Measurements from ENCODE around the gene ARL8B.

The ARL8B gene

GRCh38 chr3:5217824-5218595, 95.9 kb downstream of the ARL8B start:
- DNase-seq = peak; percentile 82

GRCh38 chr3:5218815-5219214, 96.7 kb downstream of the ARL8B start:
- DNase-seq = no peak

GRCh38 chr3:5219216-5219615, 97.1 kb downstream of the ARL8B start:
- DNase-seq = no peak

GRCh38 chr3:5220193-5220592, 98.1 kb downstream of the ARL8B start:
- no peak for DNase-seq

GRCh38 chr3:5220667-5221431, 98.8 kb downstream of the ARL8B start:
- DNase-seq = no peak

- DNase-seq = no peak
These were observed 99.6 kb downstream of the ARL8B start for GRCh38 chr3:5221701-5222100.

- no peak for DNase-seq
These were observed 100.4 kb downstream of the ARL8B start for GRCh38 chr3:5222283-5223005.

- peak; percentile 22 for DNase-seq
These were observed 104.7 kb downstream of the ARL8B start for GRCh38 chr3:5226783-5227182.

GRCh38 chr3:5227812-5228211, 105.7 kb downstream of the ARL8B start:
- DNase-seq = no peak

GRCh38 chr3:5229414-5229813, 107.3 kb downstream of the ARL8B start:
- DNase-seq = no peak
